Gastroesophageal sphincter (tissue), 4 donors: ENCODE results near the gene GALNT10. TPM values are rescaled to one million over a fixed set of nuclear protein-coding genes. Genes with fewer than 3 reads are reported as not detected.

Experiments used
- ATAC-seq: fragments of 150-250 bp; one replicate; pipeline ENCODE4 v1.9.1; 2016; ENCODE audit warnings: mild to moderate bottlenecking, moderate library complexity
- H3K27ac ChIP-seq, 4 donors: fragments of 200-600 bp; sonication (generic) in 3 of 4; 1 replicate in 3 of 4; 2 replicates in 1 of 4; pipeline ENCODE4 v1.5.1; 2016 to 2019
- H3K27me3 ChIP-seq: fragments of 200-600 bp; sonication (generic); one replicate; pipeline ENCODE4 v1.5.1; 2019
- H3K36me3 ChIP-seq, 2 donors: fragments of 200-600 bp; sonication (generic); one replicate each; pipeline ENCODE4 v1.5.1; 2019; ENCODE audit warnings: control low read depth in 1 of 2
- H3K4me1 ChIP-seq, 3 donors: fragments of 200-600 bp; sonication (generic); 1 replicate in 2 of 3; 2 replicates in 1 of 3; pipeline ENCODE4 v1.5.1; 2016 to 2019; ENCODE audit warnings: control low read depth in 2 of 3
- H3K4me3 ChIP-seq, 2 donors: fragments of 200-600 bp; sonication (generic); one replicate each; pipeline ENCODE4 v1.5.1; 2019; ENCODE audit warnings: mild to moderate bottlenecking in 1 of 2, moderate library complexity in 1 of 2
- H3K9me3 ChIP-seq, 3 donors: fragments of 200-600 bp; sonication (generic); one replicate each; pipeline ENCODE4 v1.5.1; 2017 to 2019; ENCODE audit warnings: control low read depth in 2 of 3
- CTCF ChIP-seq, 4 experiments: fragments of 200-600 bp in 2 of 4; fragments of 450-650 bp in 2 of 4; sonication (generic) in 1 of 4; IDR thresholded peaks; one replicate each; pipeline ENCODE4 v1.5.1; 2017 to 2019; ENCODE audit warnings: antibody characterized with exemption in 4 of 4, mild to moderate bottlenecking in 2 of 4, moderate library complexity in 2 of 4
- EP300 ChIP-seq: sonication (generic); formaldehyde crosslinking; IDR thresholded peaks from one replicate; pipeline ENCODE4 v1.6.1; 2017; ENCODE audit warnings: antibody characterized with exemption, mild to moderate bottlenecking
- POLR2A ChIP-seq, 2 donors: fragments of 450-650 bp; IDR thresholded peaks; one replicate each; pipeline ENCODE4 v1.6.1; 2017; ENCODE audit warnings: antibody characterized with exemption in 2 of 2, mild to moderate bottlenecking in 2 of 2, moderate library complexity in 1 of 2
- POLR2AphosphoS5 ChIP-seq: sonication (generic); formaldehyde crosslinking; IDR thresholded peaks from one replicate; pipeline ENCODE4 v1.6.1; 2017; ENCODE audit warnings: antibody characterized with exemption
- WGBS, 2 donors: methylation state at CpG; one replicate each; pipeline ENCODE4 v1.1.5; 2018; ENCODE audit warnings: low coverage in 1 of 2; 5-methylcytosine and 5-hydroxymethylcytosine counted together
- total RNA-seq, 4 donors: library from RNA; depleted of rRNA; stranded (reverse); fragments of >200 nt; gene quantifications; one replicate each; pipeline ENCODE4 v1.1.0, GENCODE V29; 2016

Gene GALNT10
- total RNA-seq, 4 donors from 2014 or later = 19.1 to 49.1 (median 34.0) TPM

DNA sequence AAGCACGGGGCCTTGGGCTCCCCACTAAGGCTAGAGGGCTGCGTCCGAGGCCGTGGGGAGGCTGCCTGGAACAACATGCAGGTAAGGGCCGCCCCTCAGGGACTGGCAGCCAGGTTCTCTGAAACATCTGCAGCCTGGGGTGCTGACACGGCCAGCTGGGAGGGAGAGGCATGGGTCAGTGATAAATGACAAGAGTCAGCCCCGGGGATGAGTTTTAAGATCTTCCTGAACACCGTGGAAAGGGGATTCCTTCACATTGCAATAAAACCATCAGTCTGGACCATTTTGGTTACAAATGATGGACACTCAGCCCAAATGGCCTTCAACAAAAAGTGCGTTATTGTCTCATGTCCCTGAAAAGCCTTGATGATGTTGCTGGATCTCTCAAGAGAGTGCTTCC is 222.4 kb downstream of the GALNT10 start:
- peaks cover 0 to 81% of the 10 kb centered on the region in 2 donors for H3K36me3 ChIP-seq
- H3K27ac ChIP-seq = no peak overlapping the region
- H3K4me1 ChIP-seq = no peaks in the 10 kb centered on the region
- no peak for TF ChIP-seq CTCF (IDR thresholded peaks at IDR 0.05)
- no peak for TF ChIP-seq EP300
- TF ChIP-seq POLR2A (IDR thresholded peaks at IDR 0.05) = no peak
- TF ChIP-seq POLR2AphosphoS5 = no peak
- ATAC-seq = no peak
- 77 to 100% methylated on average over 1 to 5 of the region's 9 CpGs for WGBS, 2 donors
- no peaks in the 10 kb centered on the region for H3K9me3 ChIP-seq
- no peaks in the 10 kb centered on the region for H3K27me3 ChIP-seq
- H3K4me3 ChIP-seq = no peak overlapping the region

GRCh38 chr5:154415114-154415513 is 224.6 kb downstream of the GALNT10 start:
- H3K9me3 ChIP-seq = no peaks in the 10 kb centered on the region
- no peak for ATAC-seq
- WGBS, 2 donors = 68 to 85% methylated on average over 6 of the region's 6 CpGs
- H3K4me1 ChIP-seq = no peaks in the 10 kb centered on the region
- no peak overlapping the region for H3K27ac ChIP-seq
- H3K27me3 ChIP-seq = no peaks in the 10 kb centered on the region
- no peak overlapping the region for H3K4me3 ChIP-seq
- TF ChIP-seq EP300 = no peak
- TF ChIP-seq POLR2A (IDR thresholded peaks at IDR 0.05) = no peak
- no peak for TF ChIP-seq POLR2AphosphoS5
- no peak for TF ChIP-seq CTCF (IDR thresholded peaks at IDR 0.05)
- peaks cover 0 to 88% of the 10 kb centered on the region in 2 donors for H3K36me3 ChIP-seq

GRCh38 chr5:154418344-154418820 is 227.8 kb downstream of the GALNT10 start:
- ATAC-seq = no peak
- Histone ChIP-seq H3K4me3 (no peak overlapping the region), H3K27ac (no peak overlapping the region), H3K4me1 (no peaks in the 10 kb centered on the region), H3K36me3 (peaks cover 0 to 64% of the 10 kb centered on the region in 2 donors), H3K27me3 (no peaks in the 10 kb centered on the region), H3K9me3 (no peaks in the 10 kb centered on the region)
- TF ChIP-seq POLR2A (IDR thresholded peaks at IDR 0.05) = no peak
- TF ChIP-seq CTCF (IDR thresholded peaks at IDR 0.05) = no peak
- no peak for TF ChIP-seq EP300
- no peak for TF ChIP-seq POLR2AphosphoS5
- 90% methylated on average over 4 of the region's 5 CpGs; no CpG with 5 or more reads in 1 of the 2 donors for WGBS, 2 donors

DNA sequence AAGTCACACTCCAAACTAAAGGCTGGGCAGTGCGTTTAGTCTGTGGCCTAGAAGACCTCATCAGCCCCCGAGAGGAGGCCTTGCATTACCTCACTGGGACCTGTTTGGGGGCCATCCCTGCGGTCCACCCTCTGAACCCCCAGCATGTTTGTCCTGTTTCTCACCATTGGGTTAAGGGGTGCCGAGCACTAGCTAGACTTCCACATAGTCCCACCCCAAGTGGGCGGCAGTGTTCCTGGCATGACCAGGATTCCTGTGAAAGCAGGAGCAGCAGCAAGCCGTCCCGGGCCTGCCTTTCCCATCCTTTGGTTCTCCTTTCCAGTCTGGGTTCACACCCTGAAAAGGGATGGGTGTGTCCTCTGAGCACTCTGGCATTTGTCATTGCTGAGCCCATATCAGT is 228.7 kb downstream of the GALNT10 start:
- Histone ChIP-seq H3K36me3 (peaks cover 0 to 62% of the 10 kb centered on the region in 2 donors), H3K27ac (no peak overlapping the region), H3K4me3 (no peak overlapping the region), H3K9me3 (no peaks in the 10 kb centered on the region), H3K4me1 (no peaks in the 10 kb centered on the region), H3K27me3 (no peaks in the 10 kb centered on the region)
- WGBS, 2 donors = 80% methylated on average over 2 of the region's 7 CpGs; no CpG with 5 or more reads in 1 of the 2 donors
- ATAC-seq = no peak
- TF ChIP-seq CTCF (IDR thresholded peaks at IDR 0.05) (no peak), POLR2A (IDR thresholded peaks at IDR 0.05) (no peak), POLR2AphosphoS5 (no peak)

GRCh38 chr5:154421868-154422267 is 231.3 kb downstream of the GALNT10 start:
- no peak for ATAC-seq
- Histone ChIP-seq H3K36me3 (peaks cover 0 to 39% of the 10 kb centered on the region in 2 donors), H3K27ac (no peak overlapping the region), H3K4me3 (no peak overlapping the region), H3K27me3 (no peaks in the 10 kb centered on the region), H3K9me3 (no peaks in the 10 kb centered on the region), H3K4me1 (no peaks in the 10 kb centered on the region)
- TF ChIP-seq CTCF (IDR thresholded peaks at IDR 0.05) (no peak), EP300 (no peak), POLR2A (IDR thresholded peaks at IDR 0.05) (no peak), POLR2AphosphoS5 (no peak)
- WGBS, 2 donors = 40 to 60% methylated on average over 1 of the region's 1 CpG
